ENCODE measurements around the gene PLCB1. TPM values are rescaled to one million over a fixed set of nuclear protein-coding genes. Genes with fewer than 3 reads are reported as not detected.

The PLCB1 gene
- total RNA-seq, 1 donor from 2014 or later, result 13.6 TPM

GRCh38 chr20:8244637-8245036 lies 112.6 kb downstream of the PLCB1 start:
- peak; percentile 57 for DNase-seq (ENCODE audit: low read depth, low spot score)

DNA sequence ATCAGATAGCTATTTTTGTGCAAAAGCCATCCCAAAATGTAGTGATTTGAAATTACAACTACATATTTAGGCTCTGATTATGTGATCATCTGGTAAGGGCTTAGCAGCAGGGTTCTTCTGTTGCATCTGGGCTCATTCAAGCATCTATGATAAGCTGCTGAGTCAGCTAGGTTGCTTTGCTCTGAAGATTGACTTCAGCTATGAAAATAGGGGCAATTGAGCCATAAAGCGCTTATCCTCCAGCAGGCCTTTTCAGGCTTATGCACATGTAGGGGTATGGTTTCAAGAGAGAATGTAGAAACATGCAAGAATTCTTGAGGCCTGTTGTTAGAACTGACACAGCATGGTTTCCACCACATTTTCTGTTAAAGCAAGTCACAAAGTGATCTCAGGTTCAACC lies 114.1 kb downstream of the PLCB1 start:
- no peak for DNase-seq (ENCODE audit: low read depth, low spot score)

DNA sequence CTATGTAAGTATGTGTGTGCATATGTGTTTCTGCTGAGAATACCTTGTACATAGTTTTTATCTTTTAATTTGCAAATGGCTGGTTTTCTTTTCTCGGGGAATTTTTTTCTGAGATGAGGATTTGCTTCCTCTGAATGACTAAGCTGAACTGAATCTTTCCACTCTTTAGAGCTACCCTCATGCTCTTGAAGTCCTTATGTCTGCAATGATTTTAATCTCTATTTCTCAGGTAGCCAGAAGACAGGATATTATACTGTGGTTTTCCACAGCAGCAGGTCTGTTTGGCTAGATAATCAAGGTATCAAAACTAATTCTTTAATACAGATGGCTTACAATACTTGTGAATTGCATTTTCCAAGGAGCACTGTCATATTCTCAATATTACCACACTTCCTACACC lies 114.7 kb downstream of the PLCB1 start:
- no peak for DNase-seq (ENCODE audit: low read depth, low spot score)

DNA sequence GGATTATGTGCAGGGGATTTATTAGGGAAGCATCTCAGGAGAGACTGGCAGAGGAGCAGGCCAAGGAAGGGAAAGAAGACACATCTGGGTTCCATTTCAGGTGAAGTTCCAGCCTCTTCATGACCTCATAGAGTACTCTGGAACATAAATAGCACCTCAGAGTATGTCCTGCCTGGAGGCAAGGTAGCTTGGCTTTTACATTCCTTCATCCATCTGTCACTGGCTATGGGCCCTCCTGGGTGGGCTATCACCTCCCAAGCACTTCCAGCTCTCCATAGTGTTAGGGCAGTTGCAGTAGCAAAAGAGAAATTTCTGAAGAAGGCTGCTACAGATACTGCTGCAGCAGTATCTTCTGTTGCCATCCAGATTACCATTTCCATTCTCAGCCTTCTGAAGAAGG lies 116.0 kb downstream of the PLCB1 start:
- DNase-seq (ENCODE audit: low read depth, low spot score), result no peak

- DNase-seq (ENCODE audit: low read depth, low spot score), result no peak
Observed at GRCh38 chr20:8249634-8250033, 117.6 kb downstream of the PLCB1 start.

GRCh38 chr20:8250539-8251200 lies 118.6 kb downstream of the PLCB1 start:
- DNase-seq (ENCODE audit: low read depth, low spot score), result no peak

GRCh38 chr20:8251201-8251575 lies 119.1 kb downstream of the PLCB1 start:
- DNase-seq (ENCODE audit: low read depth, low spot score), result no peak

GRCh38 chr20:8254911-8255582 lies 123.0 kb downstream of the PLCB1 start:
- DNase-seq (ENCODE audit: low read depth, low spot score), result no peak

- no peak for DNase-seq (ENCODE audit: low read depth, low spot score)
Observed at GRCh38 chr20:8255945-8256632, 124.0 kb downstream of the PLCB1 start.

DNA sequence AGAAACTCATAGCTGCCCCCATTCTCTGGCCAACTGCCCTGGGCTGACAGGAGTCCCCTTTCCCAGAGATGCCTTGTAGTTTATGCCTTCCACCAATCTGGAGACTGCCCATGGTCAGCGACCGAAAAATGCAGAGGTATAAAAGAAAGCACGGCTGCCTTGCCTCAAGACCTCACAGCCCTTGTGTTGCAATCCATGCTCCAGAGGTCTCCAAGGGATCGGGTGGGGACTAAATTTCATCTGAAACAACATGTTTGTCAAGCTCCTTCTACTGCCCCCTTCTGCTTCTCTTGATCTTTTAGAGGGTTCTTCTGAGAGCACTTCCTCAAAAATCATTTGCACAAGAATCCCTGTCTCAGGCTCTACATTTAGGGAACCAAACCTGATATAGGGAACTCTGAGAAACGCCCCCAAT lies 128.8 kb downstream of the PLCB1 start:
- DNase-seq (ENCODE audit: low read depth, low spot score), result no peak

DNA sequence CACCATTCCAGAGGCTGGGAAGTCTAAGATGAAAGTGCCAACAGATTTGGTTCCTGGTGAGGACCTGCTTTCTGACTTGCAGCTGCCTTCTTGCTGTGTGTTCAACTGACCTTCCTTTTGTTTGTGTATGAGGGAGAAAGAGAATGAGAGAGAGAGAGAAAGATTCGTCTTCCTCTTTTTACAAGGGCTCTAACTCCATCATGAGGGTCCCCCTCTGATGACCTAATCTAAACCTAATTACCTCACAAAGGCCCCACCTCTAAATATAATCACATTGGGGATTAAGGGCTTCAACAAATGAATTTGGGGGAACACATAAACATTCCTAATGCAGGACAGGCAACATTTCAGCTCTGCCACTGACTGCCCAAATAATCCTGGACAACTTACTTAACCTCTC lies 130.7 kb downstream of the PLCB1 start:
- no peak for DNase-seq (ENCODE audit: low read depth, low spot score)

GRCh38 chr20:8265588-8265987 lies 133.5 kb downstream of the PLCB1 start:
- no peak for DNase-seq (ENCODE audit: low read depth, low spot score)

- DNase-seq (ENCODE audit: low read depth, low spot score), result no peak
Observed at GRCh38 chr20:8267009-8267408, 134.9 kb downstream of the PLCB1 start.

DNA sequence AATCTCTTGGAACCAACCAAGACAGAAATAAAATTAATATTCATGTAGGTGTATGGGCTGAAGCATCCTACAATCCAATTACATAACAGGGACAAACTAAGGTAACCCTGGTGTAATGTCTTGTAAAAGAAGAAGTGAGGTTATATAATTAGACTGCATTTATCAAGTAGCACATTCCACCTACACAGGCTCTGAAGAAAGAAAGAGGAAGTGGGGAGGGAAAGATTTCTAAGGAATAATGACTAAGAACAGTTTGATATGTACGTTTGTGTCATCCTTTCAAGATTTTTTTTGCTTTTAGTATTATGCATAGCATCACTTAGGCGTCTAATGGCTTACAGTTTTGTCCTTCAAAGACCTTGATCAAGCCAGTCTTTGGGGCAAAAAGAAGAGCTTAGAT lies 139.7 kb downstream of the PLCB1 start:
- no peak for DNase-seq (ENCODE audit: low read depth, low spot score)

DNA sequence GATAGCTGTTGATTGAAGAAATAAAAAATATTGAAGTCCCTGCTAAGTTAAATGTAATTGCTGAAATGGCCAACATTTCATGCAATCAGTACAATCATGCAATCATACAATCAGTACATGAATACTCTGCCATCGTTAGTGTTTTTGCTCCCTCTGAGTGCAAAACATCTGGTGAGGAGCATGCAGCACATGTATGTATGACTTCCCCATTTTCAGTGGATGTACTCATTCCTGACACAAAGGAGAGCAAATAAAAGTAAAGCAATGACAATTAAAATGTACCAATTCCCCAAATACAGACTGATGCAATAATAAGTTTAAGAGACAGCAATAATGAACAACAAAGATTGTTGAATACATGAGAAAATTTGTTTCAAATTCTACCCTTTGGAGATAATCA lies 140.7 kb downstream of the PLCB1 start:
- DNase-seq (ENCODE audit: low read depth, low spot score), result no peak

DNA sequence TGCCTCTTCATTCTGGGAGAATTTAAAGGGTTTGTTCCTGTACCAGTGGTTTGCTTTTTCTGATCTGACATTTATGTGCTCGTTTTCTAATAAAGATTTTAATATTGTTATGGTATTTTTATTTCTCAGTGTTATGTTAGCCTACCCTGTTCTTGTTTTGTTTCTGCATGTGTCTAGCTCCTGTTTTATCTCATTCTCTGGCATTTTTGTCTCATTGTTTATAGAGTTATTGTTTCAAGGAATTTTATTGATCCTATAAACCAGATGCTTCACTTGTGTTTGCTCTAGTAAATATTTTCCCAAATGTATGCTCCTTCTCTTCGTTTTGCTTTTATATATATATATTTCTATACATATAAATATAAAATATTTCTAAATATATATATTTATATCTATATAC lies 152.8 kb downstream of the PLCB1 start:
- DNase-seq (ENCODE audit: low read depth, low spot score), result no peak

- no peak for DNase-seq (ENCODE audit: low read depth, low spot score)
Observed at GRCh38 chr20:8287340-8287739, 155.3 kb downstream of the PLCB1 start.

GRCh38 chr20:8291200-8291599 lies 159.1 kb downstream of the PLCB1 start:
- no peak for DNase-seq (ENCODE audit: low read depth, low spot score)

GRCh38 chr20:8291873-8292272 lies 159.8 kb downstream of the PLCB1 start:
- no peak for DNase-seq (ENCODE audit: low read depth, low spot score)

GRCh38 chr20:8292793-8293192 lies 160.7 kb downstream of the PLCB1 start:
- no peak for DNase-seq (ENCODE audit: low read depth, low spot score)

DNA sequence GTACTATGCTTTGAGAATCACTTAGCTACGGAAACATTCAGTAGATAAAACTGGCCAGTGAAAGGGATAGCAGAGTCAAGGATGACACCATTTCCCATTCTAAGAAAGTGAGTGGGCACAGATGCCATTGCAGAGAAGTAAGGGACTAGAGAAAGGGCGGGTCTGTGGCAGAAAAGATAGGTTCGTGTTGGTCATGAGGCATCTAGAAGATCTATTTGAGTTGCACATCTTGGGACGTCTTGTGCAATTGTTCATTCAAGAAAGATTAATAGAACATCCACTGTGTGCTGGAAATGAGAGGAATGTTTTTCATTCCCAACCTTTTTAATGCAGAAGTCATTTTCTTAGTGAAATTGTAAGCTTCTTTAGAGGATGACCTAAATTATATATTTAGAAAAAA lies 161.7 kb downstream of the PLCB1 start:
- DNase-seq (ENCODE audit: low read depth, low spot score), result no peak

- no peak for DNase-seq (ENCODE audit: low read depth, low spot score)
Observed at GRCh38 chr20:8296536-8296935, 164.5 kb downstream of the PLCB1 start.

Data from pulmonary artery endothelial cell (primary cell).